ENCODE data around the gene C17orf75. TPM values are rescaled to one million over a fixed set of nuclear protein-coding genes. Genes with fewer than 3 reads are reported as not detected.

Gene C17orf75, protein sequence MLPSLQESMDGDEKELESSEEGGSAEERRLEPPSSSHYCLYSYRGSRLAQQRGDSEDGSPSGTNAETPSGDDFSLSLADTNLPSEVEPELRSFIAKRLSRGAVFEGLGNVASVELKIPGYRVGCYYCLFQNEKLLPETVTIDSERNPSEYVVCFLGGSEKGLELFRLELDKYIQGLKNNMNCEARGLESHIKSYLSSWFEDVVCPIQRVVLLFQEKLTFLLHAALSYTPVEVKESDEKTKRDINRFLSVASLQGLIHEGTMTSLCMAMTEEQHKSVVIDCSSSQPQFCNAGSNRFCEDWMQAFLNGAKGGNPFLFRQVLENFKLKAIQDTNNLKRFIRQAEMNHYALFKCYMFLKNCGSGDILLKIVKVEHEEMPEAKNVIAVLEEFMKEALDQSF
- 26.2 to 34.5 TPM (median 28.2 TPM) in 5 replicates for total RNA-seq (2022; extraction: Qiagen RNA extraction; ENCODE audit: low read depth)

DNA sequence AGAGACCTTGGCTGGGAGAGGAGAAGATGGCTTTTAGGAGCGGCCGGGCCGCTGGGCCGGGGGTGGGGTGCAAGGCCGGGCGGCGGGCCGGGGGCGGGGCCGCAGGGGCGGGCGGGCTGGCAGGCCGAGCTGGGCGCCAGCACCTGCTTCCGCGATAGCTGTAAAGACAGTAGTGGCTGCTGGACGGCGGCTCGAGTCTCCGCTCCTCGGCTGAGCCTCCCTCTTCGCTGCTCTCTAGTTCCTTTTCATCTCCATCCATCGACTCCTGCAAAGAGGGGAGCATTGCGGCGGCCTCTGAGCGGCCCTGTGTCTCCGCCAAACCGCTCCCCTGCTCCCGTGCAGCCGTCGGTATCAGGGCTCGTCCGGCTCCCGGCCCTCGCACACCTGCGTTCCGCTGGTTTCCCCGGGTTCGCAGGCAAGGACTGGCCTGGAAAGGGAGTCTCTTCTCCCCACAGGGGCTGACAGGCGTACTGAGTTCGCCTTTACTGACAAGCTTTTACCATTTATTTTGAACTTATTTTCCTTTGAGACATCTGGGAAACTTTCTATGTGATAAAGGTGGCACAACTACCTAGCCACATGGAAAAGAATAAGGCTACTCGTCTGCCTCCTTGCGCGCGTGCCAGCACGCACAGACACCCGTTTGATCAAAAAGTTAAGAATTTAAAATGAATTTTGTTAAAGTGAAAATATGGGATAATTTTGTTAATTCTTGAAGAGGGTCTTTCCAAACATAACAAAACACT is at the start of gene C17orf75:
TSS of gene C17orf75 (minus strand) at position 317 of the 746 bp plus-strand sequence. CDS start at position 283, 34 bp downstream.

DNA sequence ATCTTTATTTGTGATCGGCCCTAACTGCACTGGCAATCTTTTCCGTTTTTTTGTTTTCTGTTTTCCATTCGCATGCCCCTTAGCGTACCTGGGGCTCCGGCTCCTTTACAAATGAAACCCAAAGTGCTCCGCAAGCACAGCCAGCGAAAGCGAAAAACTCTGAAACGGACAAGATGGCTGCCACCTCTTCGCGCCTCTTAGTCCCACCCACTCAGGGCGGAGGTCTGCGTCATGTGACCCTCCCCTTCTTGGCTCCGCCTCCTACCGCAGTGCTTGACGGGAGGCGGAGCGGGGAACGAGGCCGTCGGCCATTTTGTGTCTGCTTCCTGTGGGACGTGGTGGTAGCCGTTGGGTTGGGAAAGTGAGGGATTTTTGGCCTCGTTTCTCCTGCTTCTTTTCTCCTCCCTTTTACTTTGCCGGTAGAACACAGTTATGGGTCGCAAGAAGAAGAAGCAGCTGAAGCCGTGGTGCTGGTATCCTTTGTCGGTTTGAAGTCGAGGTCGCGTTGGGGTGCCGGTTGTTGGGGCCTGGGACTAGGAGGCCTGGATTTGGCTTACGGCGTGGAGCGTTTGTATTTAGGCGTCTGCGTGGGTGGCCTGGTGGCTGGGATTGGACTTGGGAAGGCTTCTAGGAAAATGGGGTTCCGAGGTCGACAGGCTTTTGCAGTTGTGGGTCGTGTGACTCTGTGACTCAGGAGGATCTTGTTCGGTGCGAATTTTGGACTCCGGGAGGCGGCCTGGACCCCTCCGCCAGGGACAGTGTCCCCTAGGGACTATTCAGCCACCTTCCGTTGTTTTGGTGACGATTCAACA is 8.1 kb upstream of the C17orf75 start, which contains the start of gene ZNF207:
TSS of gene ZNF207 (plus strand) at position 304 of the 812 bp plus-strand sequence. CDS start at position 433, 129 bp downstream.

Other genes starting within 250 kb of the C17orf75 start
- 17.3 to 26.9 TPM (median 24.1 TPM) in 5 replicates for gene RHOT1, start 199.7 kb downstream of the C17orf75 start, total RNA-seq (2022; extraction: Qiagen RNA extraction; ENCODE audit: low read depth)
- gene RHBDL3, start 76.3 kb downstream of the C17orf75 start, total RNA-seq (2022; extraction: Qiagen RNA extraction; ENCODE audit: low read depth): 3.3 to 5.5 TPM (median 4.9 TPM) in 5 replicates
- gene ZNF207, start 8.0 kb upstream of the C17orf75 start, total RNA-seq (2022; extraction: Qiagen RNA extraction; ENCODE audit: low read depth): 210 to 235 TPM (median 232 TPM) in 5 replicates
- gene PSMD11, start 102.3 kb upstream of the C17orf75 start, total RNA-seq (2022; extraction: Qiagen RNA extraction; ENCODE audit: low read depth): 173 to 206 TPM (median 190 TPM) in 5 replicates
- 4.4 to 5.0 TPM (median 4.7 TPM) in 5 replicates for gene CDK5R1, start 144.8 kb upstream of the C17orf75 start, total RNA-seq (2022; extraction: Qiagen RNA extraction; ENCODE audit: low read depth)

Measured in A549 treated with GW870086 at 1 μM for 4 hours (cell line).